Lower lobe of right lung (tissue), 2 donors: ENCODE data around the gene SV2A. TPM values are rescaled to one million over a fixed set of nuclear protein-coding genes. Genes with fewer than 3 reads are reported as not detected.
A peak's percentile ranks its signal among the peaks of the same experiment; 100 is the strongest.

Source experiments
- ATAC-seq, 2 donors: fragments of 200-7000 bp; cut with Tn5 transposase; one replicate each; pipeline ENCODE4 v1.9.1; 2020 to 2022; ENCODE audit warnings: mild to moderate bottlenecking in 2 of 2, moderate library complexity in 2 of 2
- DNase-seq: peaks from one replicate; pipeline ENCODE4 v3.0.0-alpha.2; 2020
- H3K27ac ChIP-seq: fragments of 200-600 bp; one replicate; pipeline ENCODE4 v1.8.0; 2022
- H3K27me3 ChIP-seq: fragments of 200-600 bp; one replicate; pipeline ENCODE4 v1.8.0; 2022; ENCODE audit warnings: low read depth
- H3K36me3 ChIP-seq: fragments of 200-600 bp; one replicate; pipeline ENCODE4 v1.8.0; 2022; ENCODE audit warnings: mild to moderate bottlenecking
- H3K4me1 ChIP-seq: fragments of 200-600 bp; one replicate; pipeline ENCODE4 v1.8.0; 2022
- H3K4me3 ChIP-seq: fragments of 200-600 bp; one replicate; pipeline ENCODE4 v1.8.0; 2022; ENCODE audit warnings: mild to moderate bottlenecking
- H3K9me3 ChIP-seq: fragments of 200-600 bp; one replicate; pipeline ENCODE4 v1.8.0; 2022
- CTCF ChIP-seq: fragments of 200-600 bp; IDR thresholded peaks from one replicate; pipeline ENCODE4 v1.8.0; 2022; ENCODE audit warnings: antibody characterized with exemption, mild to moderate bottlenecking
- intact Hi-C: fragments of 100-400 bp; cut with DNase I; formaldehyde crosslinking; loops from one replicate; pipeline ENCODE4 v1.11.0; 2022
- total RNA-seq: library from RNA; stranded (reverse); fragmentation: NEBNext Ultra II Directional; extraction: Animal tissue kit (Norgen Biotek cat#: 25700); gene quantifications from one replicate; pipeline ENCODE4 v1.2.1, GENCODE V29; 2021
- donor health status: DM: no; HTN: yes; CAD: no; lungs with severe emphysema.

The SV2A gene
- total RNA-seq, 1 donor from 2014 or later, result 0.86 TPM

- Histone ChIP-seq H3K27ac (no peak overlapping the region), H3K9me3 (no peaks in the 10 kb centered on the region), H3K27me3 (no peaks in the 10 kb centered on the region), H3K4me1 (peaks cover 35% of the 10 kb centered on the region), H3K4me3 (no peak overlapping the region), H3K36me3 (peaks cover 49% of the 10 kb centered on the region)
- intact Hi-C loops, result no loop called here
- DNase-seq (no peak), ATAC-seq (no peak)
- no peak for TF ChIP-seq CTCF
Observed at GRCh38 chr1:149923626-149924025, 6.0 kb upstream of the SV2A start.

- intact Hi-C loops, result no loop called here
- Histone ChIP-seq H3K27me3 (peaks cover 9% of the 10 kb centered on the region), H3K9me3 (no peaks in the 10 kb centered on the region), H3K4me3 (peak overlapping the region; percentile 54), H3K36me3 (no peaks in the 10 kb centered on the region), H3K4me1 (peaks cover 11% of the 10 kb centered on the region), H3K27ac (no peak overlapping the region)
- DNase-seq, result no peak
- no peak for ATAC-seq
- TF ChIP-seq CTCF, result no peak
Observed at GRCh38 chr1:149916898-149917252, 769 bp downstream of the SV2A start.

GRCh38 chr1:149916193-149916897, 1.3 kb downstream of the SV2A start:
- Histone ChIP-seq H3K27ac (no peak overlapping the region), H3K9me3 (no peaks in the 10 kb centered on the region), H3K4me1 (peaks cover 11% of the 10 kb centered on the region), H3K36me3 (no peaks in the 10 kb centered on the region), H3K27me3 (peaks cover 9% of the 10 kb centered on the region), H3K4me3 (no peak overlapping the region)
- intact Hi-C loops, result no loop called here
- DNase-seq (no peak), ATAC-seq (no peak)
- no peak for TF ChIP-seq CTCF

- H3K27ac ChIP-seq, result no peak overlapping the region
- H3K4me1 ChIP-seq, result peaks cover 11% of the 10 kb centered on the region
- no peak for ATAC-seq
- no peak for DNase-seq
- H3K36me3 ChIP-seq, result no peaks in the 10 kb centered on the region
- H3K4me3 ChIP-seq, result no peak overlapping the region
- TF ChIP-seq CTCF, result no peak
- intact Hi-C loops, result no loop called here
- peaks cover 9% of the 10 kb centered on the region for H3K27me3 ChIP-seq
- no peaks in the 10 kb centered on the region for H3K9me3 ChIP-seq
Observed at GRCh38 chr1:149915429-149916192, 2.0 kb downstream of the SV2A start.

- H3K27me3 ChIP-seq, result peaks cover 9% of the 10 kb centered on the region
- no peaks in the 10 kb centered on the region for H3K9me3 ChIP-seq
- no peak for DNase-seq
- H3K36me3 ChIP-seq, result no peaks in the 10 kb centered on the region
- peaks cover 11% of the 10 kb centered on the region for H3K4me1 ChIP-seq
- H3K4me3 ChIP-seq, result no peak overlapping the region
- intact Hi-C loops, result no loop called here
- no peak for TF ChIP-seq CTCF
- ATAC-seq, result no peak
- no peak overlapping the region for H3K27ac ChIP-seq
Observed at GRCh38 chr1:149914545-149914944, 3.1 kb downstream of the SV2A start.
